ENCODE results near the gene RIT1. TPM values are rescaled to one million over a fixed set of nuclear protein-coding genes. Genes with fewer than 3 reads are reported as not detected.

RIT1 gene
- polyA plus RNA-seq, 1 donor from 2014 or later: 83.5 TPM

DNA sequence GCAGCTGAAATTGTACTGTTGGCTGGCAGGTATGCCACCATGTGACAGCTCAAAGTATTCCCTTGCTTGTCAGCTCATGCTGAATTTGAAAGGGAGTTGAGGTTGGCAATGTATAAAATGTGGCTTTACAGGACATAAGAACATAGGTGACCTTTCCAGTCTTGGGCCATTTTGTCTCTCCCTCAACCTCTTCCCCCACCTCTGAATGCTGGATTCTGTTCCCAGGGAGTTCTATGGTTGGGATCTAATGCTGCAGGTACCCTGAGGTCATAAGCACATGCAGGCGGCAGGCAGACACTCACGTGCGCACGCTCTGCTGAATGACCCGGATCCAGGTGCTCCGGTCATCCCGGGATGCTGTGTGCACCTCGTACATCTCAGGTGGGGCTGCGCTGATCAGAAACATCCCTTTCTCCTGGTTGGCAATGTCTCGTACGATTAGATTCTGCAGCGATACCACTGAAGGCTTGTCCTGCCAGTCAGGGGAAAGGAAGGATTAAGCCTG, 46.3 kb upstream of the RIT1 start:
- H3K9me2 ChIP-seq (ENCODE audit: insufficient read depth, low read length): no peaks in the 10 kb centered on the region
- H3K36me3 ChIP-seq (ENCODE audit: insufficient read depth, low read length): peaks cover 10% of the 10 kb centered on the region
- H2AFZ ChIP-seq (ENCODE audit: low read depth, low read length): no peak overlapping the region
- H3K27me3 ChIP-seq (ENCODE audit: insufficient read depth, low read depth, low read length): no peaks in the 10 kb centered on the region
- H3K4me2 ChIP-seq (ENCODE audit: low read length): no peak overlapping the region
- TF ChIP-seq EP300 (conservative IDR thresholded peaks at IDR 0.05; ENCODE audit: poor library complexity, severe bottlenecking) (no peak), RAD21 (conservative IDR thresholded peaks at IDR 0.05) (no peak), TAF1 (IDR thresholded peaks at IDR 0.05; ENCODE audit: low read depth) (no peak), SMC3 (conservative IDR thresholded peaks at IDR 0.05; ENCODE audit: poor library complexity) (no peak)
- TF ChIP-seq, protein P1, sequence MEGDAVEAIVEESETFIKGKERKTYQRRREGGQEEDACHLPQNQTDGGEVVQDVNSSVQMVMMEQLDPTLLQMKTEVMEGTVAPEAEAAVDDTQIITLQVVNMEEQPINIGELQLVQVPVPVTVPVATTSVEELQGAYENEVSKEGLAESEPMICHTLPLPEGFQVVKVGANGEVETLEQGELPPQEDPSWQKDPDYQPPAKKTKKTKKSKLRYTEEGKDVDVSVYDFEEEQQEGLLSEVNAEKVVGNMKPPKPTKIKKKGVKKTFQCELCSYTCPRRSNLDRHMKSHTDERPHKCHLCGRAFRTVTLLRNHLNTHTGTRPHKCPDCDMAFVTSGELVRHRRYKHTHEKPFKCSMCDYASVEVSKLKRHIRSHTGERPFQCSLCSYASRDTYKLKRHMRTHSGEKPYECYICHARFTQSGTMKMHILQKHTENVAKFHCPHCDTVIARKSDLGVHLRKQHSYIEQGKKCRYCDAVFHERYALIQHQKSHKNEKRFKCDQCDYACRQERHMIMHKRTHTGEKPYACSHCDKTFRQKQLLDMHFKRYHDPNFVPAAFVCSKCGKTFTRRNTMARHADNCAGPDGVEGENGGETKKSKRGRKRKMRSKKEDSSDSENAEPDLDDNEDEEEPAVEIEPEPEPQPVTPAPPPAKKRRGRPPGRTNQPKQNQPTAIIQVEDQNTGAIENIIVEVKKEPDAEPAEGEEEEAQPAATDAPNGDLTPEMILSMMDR (IDR thresholded peaks at IDR 0.05; ENCODE audit: poor library complexity, severe bottlenecking): no peak
- H3K9me3 ChIP-seq (ENCODE audit: low read length): no peaks in the 10 kb centered on the region
- H3F3A ChIP-seq (ENCODE audit: insufficient read depth, low read length, poor library complexity, severe bottlenecking): no peaks in the 10 kb centered on the region
- H3K9ac ChIP-seq (ENCODE audit: low read length): no peak overlapping the region
- H3K27ac ChIP-seq (ENCODE audit: low read length): no peak overlapping the region
- no peaks in the 10 kb centered on the region for H3K79me2 ChIP-seq (replicated peaks; ENCODE audit: insufficient read depth, low read length)
- no peaks in the 10 kb centered on the region for H4K20me1 ChIP-seq (ENCODE audit: insufficient read depth)
- no peak overlapping the region for H3K4me3 ChIP-seq (ENCODE audit: low read length)

DNA sequence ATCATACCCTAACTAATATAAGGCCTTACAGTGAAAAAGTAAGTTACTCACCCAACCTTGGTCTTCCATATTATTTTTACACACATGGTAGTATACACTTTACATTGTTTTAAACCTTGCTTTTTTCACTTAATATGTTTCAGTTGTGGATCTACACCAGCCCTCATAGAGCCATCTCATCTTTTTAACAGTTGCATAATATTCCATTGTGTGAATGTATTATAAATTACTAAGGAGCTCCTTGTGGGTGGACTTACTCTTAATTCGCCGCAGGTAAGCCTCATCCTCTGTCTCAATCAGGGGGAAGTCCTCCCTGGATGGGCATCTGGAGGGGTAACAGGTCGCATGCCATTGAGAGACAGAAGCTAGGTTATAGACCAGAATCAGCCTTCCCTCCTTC, 43.5 kb upstream of the RIT1 start:
- no peak overlapping the region for H3K4me2 ChIP-seq (ENCODE audit: low read length)
- no peak overlapping the region for H3K4me3 ChIP-seq (ENCODE audit: low read length)
- H3K27ac ChIP-seq (ENCODE audit: low read length): no peak overlapping the region
- no peaks in the 10 kb centered on the region for H3K9me3 ChIP-seq (ENCODE audit: low read length)
- H3K36me3 ChIP-seq (ENCODE audit: insufficient read depth, low read length): peaks cover 17% of the 10 kb centered on the region
- no peaks in the 10 kb centered on the region for H3K27me3 ChIP-seq (ENCODE audit: insufficient read depth, low read depth, low read length)
- H3K9me2 ChIP-seq (ENCODE audit: insufficient read depth, low read length): no peaks in the 10 kb centered on the region
- TF ChIP-seq MXI1 (conservative IDR thresholded peaks at IDR 0.05; ENCODE audit: poor library complexity, severe bottlenecking) (no peak), EZH2 (IDR thresholded peaks at IDR 0.05; ENCODE audit: borderline replicate concordance, insufficient read depth, low read length, poor library complexity, severe bottlenecking) (no peak), RAD21 (conservative IDR thresholded peaks at IDR 0.05) (no peak), POLR2AphosphoS5 (IDR thresholded peaks at IDR 0.05) (no peak), SMC3 (conservative IDR thresholded peaks at IDR 0.05; ENCODE audit: poor library complexity) (no peak), TAF1 (IDR thresholded peaks at IDR 0.05; ENCODE audit: low read depth) (no peak), EP300 (conservative IDR thresholded peaks at IDR 0.05; ENCODE audit: poor library complexity, severe bottlenecking) (no peak)
- TF ChIP-seq, protein P1 (IDR thresholded peaks at IDR 0.05; ENCODE audit: poor library complexity, severe bottlenecking): no peak
- TF ChIP-seq, protein P2, sequence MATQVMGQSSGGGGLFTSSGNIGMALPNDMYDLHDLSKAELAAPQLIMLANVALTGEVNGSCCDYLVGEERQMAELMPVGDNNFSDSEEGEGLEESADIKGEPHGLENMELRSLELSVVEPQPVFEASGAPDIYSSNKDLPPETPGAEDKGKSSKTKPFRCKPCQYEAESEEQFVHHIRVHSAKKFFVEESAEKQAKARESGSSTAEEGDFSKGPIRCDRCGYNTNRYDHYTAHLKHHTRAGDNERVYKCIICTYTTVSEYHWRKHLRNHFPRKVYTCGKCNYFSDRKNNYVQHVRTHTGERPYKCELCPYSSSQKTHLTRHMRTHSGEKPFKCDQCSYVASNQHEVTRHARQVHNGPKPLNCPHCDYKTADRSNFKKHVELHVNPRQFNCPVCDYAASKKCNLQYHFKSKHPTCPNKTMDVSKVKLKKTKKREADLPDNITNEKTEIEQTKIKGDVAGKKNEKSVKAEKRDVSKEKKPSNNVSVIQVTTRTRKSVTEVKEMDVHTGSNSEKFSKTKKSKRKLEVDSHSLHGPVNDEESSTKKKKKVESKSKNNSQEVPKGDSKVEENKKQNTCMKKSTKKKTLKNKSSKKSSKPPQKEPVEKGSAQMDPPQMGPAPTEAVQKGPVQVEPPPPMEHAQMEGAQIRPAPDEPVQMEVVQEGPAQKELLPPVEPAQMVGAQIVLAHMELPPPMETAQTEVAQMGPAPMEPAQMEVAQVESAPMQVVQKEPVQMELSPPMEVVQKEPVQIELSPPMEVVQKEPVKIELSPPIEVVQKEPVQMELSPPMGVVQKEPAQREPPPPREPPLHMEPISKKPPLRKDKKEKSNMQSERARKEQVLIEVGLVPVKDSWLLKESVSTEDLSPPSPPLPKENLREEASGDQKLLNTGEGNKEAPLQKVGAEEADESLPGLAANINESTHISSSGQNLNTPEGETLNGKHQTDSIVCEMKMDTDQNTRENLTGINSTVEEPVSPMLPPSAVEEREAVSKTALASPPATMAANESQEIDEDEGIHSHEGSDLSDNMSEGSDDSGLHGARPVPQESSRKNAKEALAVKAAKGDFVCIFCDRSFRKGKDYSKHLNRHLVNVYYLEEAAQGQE (IDR thresholded peaks at IDR 0.05; ENCODE audit: borderline replicate concordance): no peak
- no peaks in the 10 kb centered on the region for H3K79me2 ChIP-seq (replicated peaks; ENCODE audit: insufficient read depth, low read length)
- no peaks in the 10 kb centered on the region for H4K20me1 ChIP-seq (ENCODE audit: insufficient read depth)
- no peak overlapping the region for H2AFZ ChIP-seq (ENCODE audit: low read depth, low read length)
- no peak overlapping the region for H3K9ac ChIP-seq (ENCODE audit: low read length)
- no peaks in the 10 kb centered on the region for H3F3A ChIP-seq (ENCODE audit: insufficient read depth, low read length, poor library complexity, severe bottlenecking)

Data from neural cell (in vitro differentiated cells).